ENCODE results near the gene B3GAT3. TPM values are rescaled to one million over a fixed set of nuclear protein-coding genes. Genes with fewer than 3 reads are reported as not detected.
"Not testable (repeated sequence)": the region's sequence is repeated elsewhere in the genome, so short reads cannot be mapped to it uniquely, and the experiment has no call there.

Gene B3GAT3
- polyA plus RNA-seq, 3 donors, result 37.4 to 45.4 (median 38.7) TPM

- DNase-seq, result no peak
Observed at GRCh38 chr11:62607714-62608113, 14.1 kb downstream of the B3GAT3 start.

DNA sequence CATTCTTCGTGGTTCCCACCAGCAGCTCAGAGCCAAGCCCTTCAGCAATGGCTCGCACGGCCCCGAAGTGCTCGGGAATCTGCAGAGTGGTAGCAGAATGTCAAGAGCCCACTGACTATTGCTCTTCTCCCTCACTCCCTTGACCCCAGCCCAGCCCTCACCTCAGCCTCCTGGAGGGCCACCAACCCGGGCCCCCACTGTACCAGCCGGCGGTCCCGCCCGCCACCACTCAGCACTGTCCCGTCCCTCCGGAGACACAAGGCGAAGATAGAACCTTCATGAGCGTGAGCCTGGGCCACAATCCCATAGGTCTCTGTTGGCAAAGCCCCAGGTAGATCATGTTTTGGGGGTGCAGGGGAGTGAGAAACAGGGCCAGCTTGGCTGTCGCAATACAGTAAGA, 15.9 kb downstream of the B3GAT3 start:
- DNase-seq, result no peak

DNA sequence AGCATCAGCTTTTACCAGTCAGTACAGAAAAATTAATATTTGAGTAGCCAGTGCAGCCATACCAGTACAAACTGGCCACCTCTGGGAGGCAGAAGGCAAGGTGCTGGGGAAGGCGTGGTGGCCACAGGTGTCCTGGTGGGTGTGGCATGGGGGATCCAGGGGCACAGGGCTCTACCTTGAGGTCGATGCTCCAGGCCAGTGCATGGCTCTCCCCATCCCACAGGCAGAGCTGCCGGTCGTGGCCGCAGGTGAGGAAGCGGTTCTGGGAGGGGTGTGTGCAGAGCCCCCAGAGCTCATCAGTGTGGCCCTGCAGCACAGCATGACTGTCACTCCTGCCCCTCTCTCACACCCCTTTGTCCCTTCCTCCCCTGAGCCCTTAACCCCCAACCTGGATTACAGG, 16.3 kb downstream of the B3GAT3 start:
- DNase-seq, result no peak

GRCh38 chr11:62604460-62605120, 17.2 kb downstream of the B3GAT3 start:
- DNase-seq, result peak; percentile 62

DNA sequence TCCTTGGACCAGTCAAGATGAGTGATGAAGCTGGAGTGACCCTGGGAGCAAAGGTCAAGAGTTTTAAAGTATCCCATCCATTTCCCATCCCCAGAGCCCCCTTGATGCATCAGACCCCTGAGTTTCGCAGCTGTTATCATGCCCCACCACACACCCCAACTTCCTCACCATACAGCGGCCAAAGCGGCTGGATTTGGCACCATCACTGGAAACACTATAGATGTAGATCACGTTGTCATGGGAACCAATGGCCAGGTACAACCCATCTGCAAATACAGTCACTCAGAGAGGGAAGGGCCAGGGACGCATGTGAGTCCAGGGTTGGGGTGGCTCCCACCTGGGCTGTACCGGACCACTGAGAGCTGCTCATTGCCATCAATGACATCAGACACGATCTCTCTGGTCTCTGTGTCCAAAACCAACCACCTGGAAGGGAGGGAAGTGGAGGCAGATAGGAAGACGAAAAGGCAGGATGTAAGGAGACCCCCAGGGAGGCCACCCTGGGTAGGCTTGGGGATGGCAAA, 17.9 kb downstream of the B3GAT3 start:
- DNase-seq, result no peak

DNA sequence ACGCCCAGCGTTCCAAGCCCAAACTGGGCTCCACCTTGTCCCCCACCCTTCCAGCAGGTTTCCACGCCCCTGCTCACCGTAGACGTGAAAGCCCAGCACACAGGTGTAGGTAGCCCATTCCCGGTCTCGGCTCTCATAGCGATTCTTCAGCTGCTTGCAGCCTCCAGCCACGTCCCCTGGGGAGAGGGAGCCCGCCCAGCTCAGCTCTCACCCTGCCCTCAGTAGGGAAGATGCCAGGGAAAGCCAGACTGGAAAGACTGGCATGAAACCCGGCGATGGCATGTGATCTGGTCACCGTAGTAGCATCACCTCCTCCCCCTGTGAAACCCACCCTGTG, 18.7 kb downstream of the B3GAT3 start:
- DNase-seq, result no peak

- no peak for DNase-seq
Observed at GRCh38 chr11:62602141-62603071, 19.4 kb downstream of the B3GAT3 start.

DNA sequence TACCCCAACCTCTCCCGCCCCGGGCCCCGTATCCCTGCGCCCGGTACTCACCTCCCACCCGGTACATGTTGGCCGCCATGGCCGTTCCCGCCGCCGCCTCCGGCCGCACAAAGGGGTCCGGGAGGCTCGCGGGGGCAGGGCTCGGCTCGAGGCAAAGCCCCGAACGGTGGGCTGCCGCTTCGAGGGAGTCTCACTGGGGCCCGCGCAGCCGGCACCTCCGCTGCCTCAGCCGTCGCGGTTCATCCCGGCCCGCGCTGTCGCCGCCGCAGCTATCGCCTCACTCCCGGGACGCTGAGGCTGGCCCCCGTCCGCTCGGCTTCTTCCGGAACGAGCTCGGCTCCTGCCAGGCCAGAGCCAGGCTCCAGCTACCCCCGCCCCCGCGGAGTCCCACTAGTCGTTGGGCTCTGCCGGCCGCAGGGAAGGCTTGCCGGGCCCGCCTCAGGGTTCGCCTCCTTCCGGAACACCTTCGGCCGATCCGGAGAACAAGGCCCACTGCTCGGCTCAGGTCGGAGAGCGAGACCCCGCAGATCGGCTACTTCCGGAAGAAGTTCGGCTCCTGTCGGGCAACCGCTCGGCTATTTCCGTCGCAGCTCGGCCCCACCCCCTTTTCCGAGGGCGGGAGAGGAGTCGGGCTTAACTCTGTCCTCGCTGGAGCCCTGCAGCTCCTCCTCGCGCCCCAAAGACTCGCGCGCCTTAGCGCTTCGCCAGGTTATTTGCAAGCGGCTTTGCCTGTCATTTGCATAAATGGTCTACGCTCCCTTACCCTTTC, 20.2 kb downstream of the B3GAT3 start, which contains the start of gene MTA2:
TSS of gene MTA2 (minus strand) at position 494 of the 769 bp plus-strand sequence. CDS start at position 79, 415 bp downstream.
- DNase-seq, result peak; percentile 98

GRCh38 chr11:62601122-62601371, 20.7 kb downstream of the B3GAT3 start:
- no peak for DNase-seq

DNA sequence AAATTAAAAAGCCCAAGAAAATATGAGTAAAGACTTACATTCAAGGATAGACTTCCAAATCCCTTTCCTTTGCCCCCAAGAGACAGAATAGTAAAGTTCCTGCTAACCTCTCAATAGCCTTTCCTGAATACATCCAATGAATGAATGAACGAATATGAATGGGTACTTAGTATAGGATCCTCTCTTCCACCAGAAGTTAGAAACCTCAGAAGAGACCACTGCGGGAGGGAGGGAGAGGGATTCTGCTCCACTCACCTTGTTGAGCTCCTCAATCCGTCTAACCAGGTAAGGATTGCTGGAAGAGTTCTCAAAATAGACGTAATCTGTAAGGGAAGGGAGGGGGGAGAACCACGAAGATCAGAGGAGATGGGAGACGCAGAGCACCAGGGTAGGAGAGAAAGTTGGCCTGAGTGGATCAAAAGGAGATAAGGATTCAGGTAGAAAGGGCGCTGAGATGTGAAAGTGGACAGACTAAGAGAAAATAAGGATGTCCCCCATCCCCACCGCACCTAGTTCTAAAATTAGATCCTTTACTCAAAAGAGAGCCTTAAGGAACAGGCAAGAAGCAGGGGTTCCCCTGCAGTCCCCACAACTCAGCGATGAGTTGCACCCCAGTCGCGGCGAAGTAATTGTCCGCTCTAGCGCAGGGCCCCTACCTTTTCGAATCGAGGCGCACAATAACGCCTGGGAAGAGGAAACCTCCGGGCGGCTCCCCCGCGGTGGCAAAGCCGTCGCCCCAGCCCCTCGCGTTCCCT, 21.2 kb downstream of the B3GAT3 start:
- no peak for DNase-seq

DNA sequence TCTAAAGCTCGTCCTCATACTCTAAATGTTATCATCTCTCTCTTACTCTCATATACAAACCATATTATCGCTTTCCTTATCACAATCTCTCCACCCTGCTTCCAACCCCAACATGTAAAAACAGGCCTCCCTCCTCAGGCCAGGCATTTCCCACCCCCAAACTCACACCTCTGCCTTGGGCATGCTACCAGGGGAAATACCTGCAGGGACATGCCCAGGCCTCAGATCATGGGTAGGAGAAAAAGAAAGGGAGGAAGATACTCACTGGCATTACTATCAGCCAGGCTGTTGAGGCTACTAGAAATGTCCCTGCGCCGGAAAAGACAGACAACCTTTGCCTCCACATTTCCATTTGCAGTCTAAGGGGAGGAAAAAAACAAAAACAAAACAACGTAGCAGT, 21.9 kb downstream of the B3GAT3 start:
- DNase-seq, result no peak

- peak; percentile 96 for DNase-seq
Observed at GRCh38 chr11:62599069-62599696, 22.6 kb downstream of the B3GAT3 start.

GRCh38 chr11:62595124-62595523, 26.7 kb downstream of the B3GAT3 start:
- DNase-seq, result no peak

GRCh38 chr11:62593434-62594044, 28.2 kb downstream of the B3GAT3 start:
- DNase-seq, result no peak

- no peak for DNase-seq
Observed at GRCh38 chr11:62592989-62593421, 28.8 kb downstream of the B3GAT3 start.

DNA sequence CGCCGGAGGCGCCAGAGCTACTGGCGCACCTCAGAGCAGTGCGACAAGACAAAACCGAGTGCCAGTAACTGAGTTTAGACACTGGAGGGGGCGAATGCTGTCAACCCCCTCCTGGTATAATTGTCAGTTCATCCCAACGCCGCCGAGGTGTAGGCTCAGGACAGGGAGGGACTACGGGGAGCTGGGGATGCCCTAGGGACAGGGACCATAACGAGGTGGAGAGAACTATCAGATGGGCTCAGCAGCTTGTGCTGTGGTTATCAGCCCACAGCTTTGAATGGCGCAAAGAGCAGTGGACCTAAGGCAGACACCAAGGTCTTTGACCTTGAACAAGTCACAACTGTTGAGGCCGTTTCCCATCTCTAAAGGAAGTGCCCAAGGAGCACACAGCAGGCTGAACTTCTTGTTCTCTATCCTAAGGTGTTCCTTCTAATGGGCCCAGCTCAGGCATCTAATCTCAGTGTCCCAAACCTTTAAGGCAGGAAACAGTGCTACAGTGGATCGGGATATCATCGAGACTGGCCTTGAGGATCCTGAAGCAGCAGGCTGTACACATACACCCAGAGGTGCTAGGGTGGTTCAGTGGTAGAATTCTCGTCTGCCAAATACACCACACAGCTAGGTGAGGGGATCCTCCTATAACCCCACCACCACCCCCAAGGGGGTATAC, 29.5 kb downstream of the B3GAT3 start:
- DNase-seq, result no peak

DNA sequence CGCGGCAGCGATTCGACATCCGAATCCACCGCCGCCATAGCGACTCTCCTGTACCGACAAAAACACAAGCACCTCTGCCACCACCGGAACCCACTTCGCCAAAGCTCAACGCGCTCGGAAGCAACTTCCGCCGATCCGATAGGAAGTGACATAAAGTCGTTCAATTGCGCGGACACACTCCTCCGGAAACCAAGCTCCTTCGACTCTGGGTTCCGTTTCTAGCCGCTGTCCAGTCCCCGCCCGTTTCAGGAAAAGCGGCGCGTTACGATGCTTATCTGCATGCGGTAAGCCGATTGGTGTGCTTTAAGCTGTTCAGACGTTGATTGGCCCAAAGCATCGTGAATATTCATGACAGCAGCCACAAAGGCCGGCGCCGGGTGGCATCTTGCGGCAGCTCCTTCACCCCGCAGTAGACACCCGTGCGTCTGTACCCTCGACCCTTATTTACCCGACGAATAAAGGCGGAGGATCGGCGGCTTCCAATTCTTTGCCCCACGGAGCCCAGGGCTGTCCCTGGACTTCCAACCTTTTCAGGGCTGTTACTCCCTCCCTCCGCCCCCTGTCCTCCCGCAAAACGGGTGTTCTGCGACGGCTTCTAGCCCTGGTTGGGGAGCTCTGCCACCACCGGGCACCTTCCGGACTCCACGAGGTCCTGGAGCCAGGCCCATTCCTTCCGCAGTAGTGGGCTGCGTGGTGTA, 30.2 kb downstream of the B3GAT3 start, which contains the start of gene TUT1:
TSS of gene TUT1 (minus strand) at position 76 of the 698 bp plus-strand sequence. CDS start at position 38, 38 bp downstream.
- peak; percentile 99 for DNase-seq

DNA sequence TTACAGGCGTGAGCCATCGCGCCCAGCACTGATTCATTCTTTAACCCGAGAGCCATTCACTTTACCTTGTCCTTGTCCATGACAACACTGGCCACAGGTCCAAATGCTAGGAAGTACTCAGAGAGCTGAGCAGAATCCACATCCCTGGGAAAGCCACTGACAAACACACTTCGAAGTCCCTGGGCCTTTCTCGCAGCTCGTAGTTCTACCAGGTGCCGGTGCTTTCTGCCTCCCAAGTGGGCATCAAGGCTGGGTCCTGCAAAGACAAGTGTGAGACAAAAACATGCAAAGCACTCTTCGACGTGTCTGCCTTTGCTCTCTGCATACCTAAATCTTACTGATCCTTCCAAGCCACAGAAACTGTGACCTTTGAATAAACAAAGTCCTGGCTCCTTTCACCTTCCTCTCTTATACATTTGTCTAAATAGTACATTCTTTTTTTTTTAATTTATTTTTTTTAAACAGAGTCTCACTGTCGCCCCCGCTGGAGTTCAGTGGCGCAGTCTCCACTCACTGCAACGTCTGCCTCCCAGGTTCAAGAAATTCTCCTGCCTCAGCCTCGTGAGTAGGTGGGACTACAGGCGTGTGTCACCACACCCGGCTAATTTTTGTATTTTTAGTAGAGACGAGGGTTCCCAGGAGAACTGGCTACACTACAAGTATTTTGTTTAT, 32.7 kb downstream of the B3GAT3 start:
- no peak for DNase-seq

DNA sequence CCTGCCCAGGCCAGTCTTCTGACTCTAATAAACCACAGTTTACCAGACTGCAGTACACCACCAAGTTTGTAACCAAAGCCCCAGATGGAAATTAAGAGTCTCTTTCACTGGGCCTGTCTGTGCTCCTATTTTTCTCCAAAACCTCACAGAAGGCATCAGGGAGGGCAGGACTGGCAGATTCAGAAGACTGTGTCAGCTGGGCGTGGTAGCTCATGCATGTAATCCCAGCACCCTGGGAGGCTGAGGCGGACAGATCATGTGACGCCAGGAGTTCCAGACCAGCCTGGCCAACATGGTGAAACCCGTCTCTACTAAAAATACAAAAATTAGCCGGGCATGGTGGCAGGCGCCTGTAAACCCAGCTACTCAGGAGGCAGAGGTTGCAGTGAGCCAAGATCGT, 36.4 kb downstream of the B3GAT3 start:
- not testable (repeated sequence) for DNase-seq
